ENCODE data around the gene LDAH.

The LDAH gene

GRCh38 chr2:20634507-20635112, 188.3 kb downstream of the LDAH start:
- no peak overlapping the region for H3K27ac ChIP-seq (ENCODE audit: insufficient read depth, low read length, poor library complexity, severe bottlenecking)
- no peaks in the 10 kb centered on the region for H3K4me1 ChIP-seq (ENCODE audit: control insufficient read depth, insufficient read depth, low read length, poor library complexity, severe bottlenecking)
- H3K9me3 ChIP-seq (ENCODE audit: control insufficient read depth, low read length) = no peaks in the 10 kb centered on the region
- no peak for DNase-seq
- H3K4me3 ChIP-seq (ENCODE audit: insufficient read depth, low read depth, low read length, poor library complexity, severe bottlenecking) = no peak overlapping the region
- no peaks in the 10 kb centered on the region for H3K27me3 ChIP-seq (replicated peaks; ENCODE audit: control insufficient read depth, insufficient read depth, low read length, poor library complexity, severe bottlenecking)
- peaks cover 27% of the 10 kb centered on the region for H3K36me3 ChIP-seq (ENCODE audit: control insufficient read depth, insufficient read depth, low read length)

All from effector memory CD4-positive, alpha-beta T cell (primary cell).